Mammary epithelial cell (primary cell): ENCODE data around the gene MRPL41.

Experiments
- CTCF ChIP-seq, 2 donors: IDR thresholded peaks in 1 of 2; conservative IDR thresholded peaks in 1 of 2; 2 replicates each; pipeline ENCODE4 v1.5.1; 2011 to 2012; ENCODE audit warnings: inconsistent platforms in 2 of 2, low read length in 2 of 2, mild to moderate bottlenecking in 2 of 2, control low read depth in 1 of 2, low read depth in 1 of 2; ENCODE audit not compliant: insufficient read depth in 1 of 2; ENCODE audit errors: extremely low read depth in 1 of 2
- EZH2 ChIP-seq: IDR thresholded peaks from 2 replicates; pipeline ENCODE4 v1.6.1; 2012; ENCODE audit warnings: low read length, inconsistent platforms, borderline replicate concordance

GRCh38 chr9:137550231-137550621, 1.5 kb upstream of the MRPL41 start, which contains the start of gene PNPLA7:
- TF ChIP-seq CTCF (conservative IDR thresholded peaks at IDR 0.05 in 1 of 2, IDR thresholded peaks at IDR 0.05 in 1 of 2; ENCODE audit: extremely low read depth in 1 of 2, insufficient read depth in 1 of 2, low read depth in 1 of 2, low read length in 2 of 2) = peak in 1 of 2 donors; percentile 1
- TF ChIP-seq EZH2 = no peak
